MG63 (cell line): ENCODE measurements around the gene CDK9. TPM values are rescaled to one million over a fixed set of nuclear protein-coding genes. Genes with fewer than 3 reads are reported as not detected.
"Not testable (repeated sequence)": the region's sequence is repeated elsewhere in the genome, so short reads cannot be mapped to it uniquely, and the experiment has no call there.

Experiments
- DNase-seq: peaks from one replicate; pipeline ENCODE4 v3.0.0-alpha.2; 2020
- H3K27me3 ChIP-seq: fragments of 250-450 bp; sonication (Bioruptor Pico); 2 replicates; pipeline ENCODE4 v1.5.1; 2020; ENCODE audit warnings: mild to moderate bottlenecking, moderate library complexity
- H3K36me3 ChIP-seq: fragments of 250-450 bp; sonication (Bioruptor Pico); 2 replicates; pipeline ENCODE4 v1.5.1; 2020; ENCODE audit warnings: mild to moderate bottlenecking, moderate library complexity
- H3K4me3 ChIP-seq: fragments of 250-450 bp; sonication (Bioruptor Pico); 2 replicates; pipeline ENCODE4 v1.5.1; 2020; ENCODE audit warnings: mild to moderate bottlenecking, moderate library complexity
- H3K9me3 ChIP-seq: fragments of 250-450 bp; sonication (Bioruptor Pico); 2 replicates; pipeline ENCODE4 v1.5.1; 2020; ENCODE audit warnings: mild to moderate bottlenecking, moderate library complexity
- total RNA-seq: library from RNA; depleted of rRNA; stranded (reverse); fragments of >200 nt; shearing (Covaris generic); gene quantifications from 2 replicates; pipeline ENCODE4 v1.2.3, GENCODE V29; 2014; ENCODE audit warnings: low replicate concordance

The CDK9 gene
- total RNA-seq, 1 experiment from 2014 or later = 67.5 TPM

DNA sequence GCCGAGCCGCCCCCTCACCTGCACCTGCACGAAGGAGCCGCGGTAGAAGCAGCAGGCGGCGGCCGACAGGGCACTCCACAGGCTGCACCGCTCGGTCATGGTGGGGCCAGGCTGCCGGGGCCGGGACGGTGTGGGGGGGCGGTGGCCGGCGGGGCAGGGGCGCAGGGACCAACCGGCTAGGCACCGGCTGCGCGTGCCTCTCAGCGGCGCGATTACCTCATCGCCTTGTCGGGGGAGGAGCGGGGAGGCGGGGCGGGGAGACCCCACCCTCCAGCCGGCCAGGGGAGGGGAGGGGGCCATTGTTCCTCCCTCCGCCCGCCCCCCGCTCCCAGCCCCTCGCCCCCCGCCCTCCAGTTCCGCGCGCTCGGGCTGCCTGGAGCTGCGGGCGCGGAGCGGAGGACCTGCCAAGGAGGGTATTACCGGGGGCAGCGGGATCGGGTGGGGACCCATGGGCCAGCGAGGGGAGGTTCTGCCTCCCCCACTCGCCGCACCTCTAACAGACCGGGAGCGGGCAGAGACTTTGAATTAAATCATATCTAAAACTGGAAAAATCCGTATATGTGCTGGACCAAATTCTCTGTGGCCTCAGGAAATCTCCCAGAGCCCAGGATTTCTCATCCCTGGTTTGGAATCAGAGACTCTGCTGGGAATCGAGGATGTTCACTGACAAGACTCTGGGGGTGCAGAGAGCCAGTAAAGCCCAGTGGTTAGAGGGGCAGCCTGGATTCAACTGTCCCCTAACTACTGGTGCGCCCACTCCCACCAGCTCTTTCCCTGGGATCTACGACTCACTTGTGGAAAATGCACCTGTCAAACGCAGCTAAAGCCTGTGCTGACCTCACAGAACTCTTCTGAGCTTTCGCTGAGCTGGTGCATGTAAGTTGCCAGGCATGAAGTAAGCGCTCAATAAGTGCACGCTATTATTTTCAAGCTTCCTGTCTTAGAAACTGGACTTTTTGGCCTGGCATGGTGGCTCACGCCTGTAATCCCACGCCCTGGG is 30.5 kb upstream of the CDK9 start:
- no peaks in the 10 kb centered on the region for H3K9me3 ChIP-seq
- DNase-seq = no peak
- H3K27me3 ChIP-seq = peaks cover 11% of the 10 kb centered on the region
- H3K4me3 ChIP-seq = no peak overlapping the region
- no peaks in the 10 kb centered on the region for H3K36me3 ChIP-seq

DNA sequence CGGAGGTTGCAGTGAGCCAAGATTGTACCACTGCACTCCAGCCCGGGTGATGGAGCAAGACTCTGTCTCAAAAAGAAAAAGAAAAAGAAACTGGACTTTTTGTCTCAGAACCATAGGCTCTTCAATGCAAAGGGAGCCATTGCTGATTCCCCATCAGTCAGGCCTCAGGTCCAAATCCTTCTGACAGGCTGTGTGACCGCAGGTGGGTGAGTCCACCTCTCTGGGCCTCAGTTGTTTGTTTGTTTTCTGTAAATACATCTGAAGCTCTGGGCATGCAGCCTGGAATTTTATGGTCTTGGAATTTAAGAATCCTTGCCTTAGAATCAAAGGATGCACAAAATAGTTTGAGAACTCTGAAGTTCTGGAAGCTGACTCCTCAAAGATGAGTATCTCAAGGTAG is 29.6 kb upstream of the CDK9 start:
- Histone ChIP-seq H3K27me3 (peaks cover 11% of the 10 kb centered on the region), H3K36me3 (no peaks in the 10 kb centered on the region)
- no peak for DNase-seq

DNA sequence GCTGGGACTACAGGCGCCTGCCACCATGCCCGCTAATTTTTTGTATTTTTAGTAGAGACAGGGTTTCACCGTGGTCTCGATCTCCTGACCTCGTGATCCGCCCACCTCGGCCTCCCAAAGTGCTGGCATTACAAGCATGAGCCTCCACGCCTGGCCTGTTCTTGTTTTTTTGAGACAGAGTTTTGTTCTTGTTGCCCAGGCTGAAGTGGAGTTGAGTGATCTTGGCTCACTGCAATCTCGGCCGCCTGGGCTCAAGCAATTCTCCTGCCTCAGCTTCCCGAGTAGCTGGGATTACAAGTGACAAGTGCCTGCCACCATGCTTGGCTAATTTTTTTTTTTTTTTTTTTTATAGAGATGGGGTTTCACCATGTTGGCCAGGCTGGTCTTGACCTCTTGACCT is 29.1 kb upstream of the CDK9 start:
- peaks cover 11% of the 10 kb centered on the region for H3K27me3 ChIP-seq
- not testable (repeated sequence) for DNase-seq

More for the DNA sequence above, 29.6 kb upstream of the CDK9 start:
- no peaks in the 10 kb centered on the region for H3K9me3 ChIP-seq
- no peak overlapping the region for H3K4me3 ChIP-seq

DNA sequence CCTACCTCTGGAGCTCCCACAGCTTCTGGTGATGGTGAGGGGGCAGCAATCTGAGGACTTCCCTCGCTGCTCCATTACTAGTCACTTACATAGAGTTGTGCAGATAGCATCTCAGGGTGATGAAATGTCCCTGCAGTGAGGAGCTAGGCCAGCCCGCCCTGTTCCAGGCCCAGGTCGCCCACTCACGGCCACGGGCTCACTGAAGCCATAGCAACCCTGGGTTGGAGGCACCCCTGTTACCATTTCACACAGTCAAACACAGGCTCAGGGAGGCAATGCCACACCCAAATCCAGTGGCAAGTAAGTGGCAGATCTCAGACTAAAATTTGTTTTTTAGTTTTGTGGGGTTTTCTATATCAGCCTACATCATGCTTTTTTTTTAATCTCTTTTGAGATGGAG is 27.0 kb upstream of the CDK9 start:
- no peak for DNase-seq
- Histone ChIP-seq H3K27me3 (peaks cover 9% of the 10 kb centered on the region), H3K9me3 (no peaks in the 10 kb centered on the region), H3K36me3 (no peaks in the 10 kb centered on the region), H3K4me3 (no peak overlapping the region)

More for the DNA sequence above, 29.1 kb upstream of the CDK9 start:
- not testable (repeated sequence) for H3K9me3 ChIP-seq, H3K36me3 ChIP-seq, H3K4me3 ChIP-seq

DNA sequence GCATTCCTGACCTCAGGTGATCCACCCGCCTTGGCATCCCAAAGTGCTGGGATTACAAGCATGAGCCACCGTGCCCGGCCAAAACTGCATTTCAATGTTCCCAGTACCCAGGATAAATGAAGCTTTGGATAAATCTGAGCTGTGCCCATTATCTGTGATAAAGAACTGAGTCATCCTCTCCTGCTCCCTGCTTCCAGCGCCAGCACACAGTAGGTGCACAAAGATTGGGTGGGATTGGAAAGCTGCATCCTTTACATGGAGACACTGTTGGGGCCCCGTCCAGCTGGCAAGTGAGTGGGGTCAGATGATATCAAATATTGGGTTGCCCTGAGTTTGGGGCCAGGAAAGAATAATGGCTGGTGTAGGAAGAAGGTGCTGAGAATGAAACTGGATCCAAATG is 24.8 kb upstream of the CDK9 start:
- DNase-seq = no peak
- Histone ChIP-seq H3K36me3 (no peaks in the 10 kb centered on the region), H3K4me3 (no peak overlapping the region), H3K27me3 (no peaks in the 10 kb centered on the region; the same call in 1 of the 2 replicates), H3K9me3 (no peaks in the 10 kb centered on the region)

DNA sequence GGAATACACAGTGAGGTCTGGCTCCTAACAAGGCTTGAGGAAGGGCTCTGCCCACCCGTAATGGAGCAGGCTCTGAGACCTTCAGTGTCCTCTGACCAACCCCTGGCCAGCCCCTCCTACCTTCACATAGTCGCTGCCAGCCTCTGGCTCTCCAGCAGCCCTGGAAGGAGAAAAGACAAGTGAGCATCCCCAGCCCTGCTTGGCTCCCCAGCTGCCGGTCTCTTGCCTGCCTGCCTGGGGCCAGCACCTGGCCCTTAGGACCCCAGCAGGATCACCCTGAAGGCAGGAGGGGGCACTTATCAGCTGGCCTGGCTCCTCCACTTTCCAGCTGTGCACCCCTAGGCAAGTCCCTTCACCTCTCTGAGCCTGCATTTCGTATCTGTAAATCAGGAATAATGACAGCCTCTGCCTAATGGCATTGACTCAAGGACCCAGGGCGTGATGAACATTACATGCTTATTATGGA is 24.3 kb upstream of the CDK9 start:
- Histone ChIP-seq H3K4me3 (no peak overlapping the region), H3K27me3 (no peaks in the 10 kb centered on the region), H3K36me3 (no peaks in the 10 kb centered on the region), H3K9me3 (no peaks in the 10 kb centered on the region)
- no peak for DNase-seq

DNA sequence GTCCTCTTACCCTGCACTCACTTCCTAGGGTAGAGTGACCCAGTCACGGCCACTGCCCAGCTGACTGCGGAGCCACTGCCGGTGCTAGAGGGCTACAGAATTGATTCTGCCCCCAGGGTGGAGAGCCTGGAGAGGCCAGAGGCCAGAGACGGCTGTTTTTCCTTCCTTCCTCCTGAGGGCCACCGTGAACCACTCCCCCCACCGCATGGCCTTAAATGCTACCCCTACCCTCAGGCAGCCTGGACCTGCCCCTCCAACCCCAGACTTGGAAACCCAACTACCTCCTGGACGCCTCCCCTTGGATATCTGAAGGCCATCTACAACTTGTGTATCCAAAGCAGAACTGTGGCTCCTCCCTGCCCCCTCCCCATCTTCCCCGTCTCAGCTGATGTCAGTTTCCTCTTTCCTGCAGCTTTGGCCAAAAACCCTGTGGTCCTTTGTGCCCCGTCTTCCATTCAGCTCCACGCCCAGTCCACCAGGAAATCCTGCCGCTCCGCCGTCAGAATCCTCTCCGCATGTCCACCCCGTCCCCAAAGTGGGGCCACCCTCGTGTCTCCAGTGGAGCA is 23.6 kb upstream of the CDK9 start:
- no peak for DNase-seq
- Histone ChIP-seq H3K36me3 (no peaks in the 10 kb centered on the region), H3K9me3 (no peaks in the 10 kb centered on the region), H3K27me3 (no peaks in the 10 kb centered on the region), H3K4me3 (no peak overlapping the region)

DNA sequence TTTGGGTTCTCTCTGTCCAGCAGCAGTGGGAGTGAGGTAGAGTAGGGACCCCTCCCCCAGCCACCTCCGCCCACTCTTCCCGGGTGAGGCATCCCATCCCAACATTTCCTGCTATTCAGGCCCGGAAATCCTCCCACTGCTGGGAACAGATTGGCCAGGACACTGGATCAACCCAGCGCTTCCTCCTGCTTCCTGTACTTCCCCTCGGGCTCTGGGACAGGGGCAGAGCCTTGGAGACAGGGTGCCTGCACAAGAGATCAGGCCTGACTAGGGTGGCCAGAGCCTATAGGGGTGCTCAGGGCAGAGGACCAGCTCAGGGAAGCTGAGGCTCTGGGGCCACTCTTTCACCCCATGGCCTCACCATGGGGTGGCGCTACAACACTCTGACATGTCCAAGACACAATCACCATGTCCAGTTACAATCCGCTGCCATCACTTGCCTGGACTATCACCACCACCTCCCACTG is 21.9 kb upstream of the CDK9 start:
- no peaks in the 10 kb centered on the region for H3K27me3 ChIP-seq
- no peak for DNase-seq
- no peak overlapping the region for H3K4me3 ChIP-seq
- no peaks in the 10 kb centered on the region for H3K36me3 ChIP-seq
- no peaks in the 10 kb centered on the region for H3K9me3 ChIP-seq

DNA sequence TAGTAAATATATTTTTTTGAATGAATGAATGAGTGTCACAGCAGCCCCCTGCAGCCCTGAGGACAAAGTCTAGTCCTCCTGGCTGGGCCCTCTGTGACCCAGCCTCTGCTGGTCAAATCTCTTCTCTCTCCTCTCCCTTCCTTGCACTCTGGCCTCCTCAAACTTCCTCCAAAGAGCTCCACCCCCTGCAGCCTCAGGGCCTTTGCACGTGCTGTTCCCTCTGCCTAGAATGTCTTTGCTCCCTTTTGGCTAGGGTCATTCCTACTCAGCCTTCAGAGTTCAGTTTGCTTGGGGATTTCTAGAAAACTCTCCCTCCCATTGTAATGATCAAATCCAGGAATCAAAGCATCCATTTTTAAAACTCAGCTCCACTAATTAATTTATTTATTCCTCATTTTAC is 20.4 kb upstream of the CDK9 start:
- Histone ChIP-seq H3K27me3 (no peaks in the 10 kb centered on the region), H3K9me3 (no peaks in the 10 kb centered on the region), H3K36me3 (no peaks in the 10 kb centered on the region), H3K4me3 (no peak overlapping the region)
- DNase-seq = no peak

DNA sequence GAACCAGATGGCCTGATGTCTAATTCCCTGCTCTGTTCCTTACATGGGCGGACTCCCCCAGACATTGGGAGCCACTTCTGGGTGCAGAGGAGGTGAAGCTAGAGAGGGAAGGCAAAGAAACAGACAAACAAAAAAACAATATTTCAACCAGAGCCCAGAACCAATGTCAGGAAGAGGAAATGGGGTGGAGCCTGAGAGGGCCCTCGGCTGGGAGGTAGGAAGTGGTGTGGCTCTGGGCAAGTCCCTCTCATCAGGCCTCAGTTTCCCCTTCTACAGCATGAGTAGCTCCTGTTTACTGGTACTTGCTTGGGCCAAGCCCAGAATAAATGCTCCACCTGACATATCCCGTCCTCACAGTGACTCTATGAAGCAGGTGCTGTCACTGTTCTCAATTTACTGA is 18.4 kb upstream of the CDK9 start:
- no peaks in the 10 kb centered on the region for H3K9me3 ChIP-seq
- no peaks in the 10 kb centered on the region for H3K27me3 ChIP-seq
- H3K4me3 ChIP-seq = no peak overlapping the region
- no peaks in the 10 kb centered on the region for H3K36me3 ChIP-seq
- no peak for DNase-seq

DNA sequence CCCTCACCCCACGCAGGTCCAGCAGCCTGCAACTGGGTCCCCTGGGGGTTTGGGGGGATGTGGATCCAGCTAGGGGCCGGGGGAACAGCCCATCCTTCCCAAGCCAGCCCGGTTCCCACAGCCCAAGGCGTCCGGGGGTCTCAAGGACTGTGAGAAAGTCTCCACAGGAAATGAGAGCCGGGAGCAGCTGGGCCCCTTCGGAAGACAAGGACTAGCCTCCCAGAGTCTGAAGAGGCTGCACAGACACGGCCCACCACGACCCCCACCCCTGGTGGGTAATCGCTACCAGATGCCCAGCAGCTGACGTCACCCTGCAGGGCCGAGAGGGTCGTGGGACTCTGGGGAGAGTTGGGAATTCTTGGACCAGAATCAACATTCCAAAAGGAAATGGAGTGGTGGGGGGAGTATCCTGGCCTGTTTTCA is 17.9 kb upstream of the CDK9 start:
- DNase-seq = no peak
- no peaks in the 10 kb centered on the region for H3K36me3 ChIP-seq

DNA sequence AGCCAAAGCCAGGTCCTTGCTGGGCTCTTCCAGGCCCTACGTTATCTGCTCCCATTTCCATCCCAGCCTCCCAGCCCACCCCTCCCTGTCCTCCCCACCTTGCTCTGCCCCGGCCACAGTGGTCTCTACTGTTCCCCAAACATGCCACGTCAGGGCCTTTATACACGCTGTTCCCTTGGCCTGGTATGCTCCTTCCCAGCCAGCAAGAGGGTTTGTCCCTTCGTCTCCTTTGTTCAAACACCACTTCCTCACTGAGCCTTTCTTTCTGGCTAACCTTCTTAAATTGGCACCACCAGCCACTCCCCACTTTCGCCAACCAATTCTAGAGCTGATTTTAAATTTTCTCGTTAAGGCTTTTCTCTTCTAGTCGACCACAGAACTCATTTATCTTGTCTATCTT is 17.1 kb upstream of the CDK9 start:
- H3K36me3 ChIP-seq = no peaks in the 10 kb centered on the region
- no peak overlapping the region for H3K4me3 ChIP-seq
- H3K27me3 ChIP-seq = no peaks in the 10 kb centered on the region
- no peak for DNase-seq
- H3K9me3 ChIP-seq = no peaks in the 10 kb centered on the region

More for the DNA sequence above, 17.9 kb upstream of the CDK9 start:
- Histone ChIP-seq H3K27me3 (no peaks in the 10 kb centered on the region), H3K9me3 (no peaks in the 10 kb centered on the region), H3K4me3 (no peak overlapping the region)

DNA sequence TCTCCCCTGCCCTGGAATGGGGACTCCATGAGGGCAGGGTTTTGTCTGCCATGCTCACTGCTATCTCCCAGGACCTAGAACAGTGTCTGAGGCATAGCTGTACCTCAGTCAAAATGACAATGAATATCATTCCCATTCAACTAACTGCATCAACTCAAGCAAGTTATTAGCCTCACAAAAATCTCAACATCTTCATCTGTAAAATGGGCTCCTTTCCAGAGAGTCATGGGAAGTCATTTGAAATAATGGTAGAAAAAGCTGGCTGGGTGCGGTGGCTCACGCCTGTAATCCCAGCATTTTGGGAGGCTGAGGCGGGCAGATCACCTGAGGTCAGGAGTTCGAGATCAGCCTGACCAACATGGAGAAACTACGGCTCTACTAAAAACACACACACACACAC is 16.7 kb upstream of the CDK9 start:
- DNase-seq = no peak
- Histone ChIP-seq H3K36me3 (no peaks in the 10 kb centered on the region), H3K27me3 (no peaks in the 10 kb centered on the region), H3K9me3 (no peaks in the 10 kb centered on the region), H3K4me3 (no peak overlapping the region)

DNA sequence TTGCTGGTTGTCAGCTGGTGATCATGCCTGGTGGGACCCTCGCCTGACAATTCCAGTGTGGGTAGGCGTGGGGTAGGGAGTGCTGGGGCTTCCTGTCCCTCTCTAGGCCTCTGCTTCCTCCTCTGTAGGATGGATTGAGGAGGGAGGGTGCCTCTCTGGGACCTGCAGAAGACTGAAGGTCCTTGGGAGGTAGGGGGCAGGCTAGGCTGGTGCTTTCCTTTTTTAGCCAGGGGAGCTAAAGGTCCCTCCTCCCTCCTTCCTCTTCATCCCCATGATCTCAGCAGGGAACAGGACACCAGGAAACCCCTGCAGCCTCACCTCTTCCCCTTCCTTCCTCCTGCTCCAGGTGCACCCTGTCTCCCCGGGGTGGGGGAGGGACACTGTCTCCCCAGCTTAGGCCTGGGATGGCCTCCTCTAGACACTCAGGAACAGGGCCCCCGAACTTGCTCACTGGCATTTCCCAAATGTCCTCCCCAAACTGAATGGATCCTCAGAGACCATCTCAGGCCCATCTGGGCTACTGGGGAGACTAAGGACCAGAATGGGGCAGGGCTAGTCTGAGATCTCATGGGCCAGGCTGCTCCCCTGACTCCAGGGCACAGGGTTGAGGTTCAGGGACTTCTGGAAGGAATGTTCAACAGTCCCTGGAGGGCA is 15.8 kb upstream of the CDK9 start:
- no peak for DNase-seq

DNA sequence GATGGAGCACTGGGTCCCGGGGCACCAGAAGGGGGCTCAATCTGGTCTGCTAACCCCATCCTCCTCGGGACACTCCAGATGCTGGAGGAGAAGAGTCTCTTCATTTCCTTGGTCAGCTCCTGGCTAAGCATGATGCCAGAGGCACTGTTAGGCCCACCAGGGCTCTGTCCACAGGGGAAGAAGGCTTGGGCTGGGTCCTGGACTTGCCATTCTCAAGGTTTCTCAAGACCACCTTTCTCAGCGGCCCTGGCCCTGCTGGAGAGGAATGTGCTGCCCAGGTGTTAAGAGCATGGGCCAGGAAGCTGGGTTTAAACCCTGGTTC is 15.3 kb upstream of the CDK9 start:
- H3K27me3 ChIP-seq = no peaks in the 10 kb centered on the region

More for the DNA sequence above, 15.8 kb upstream of the CDK9 start:
- no peak overlapping the region for H3K4me3 ChIP-seq
- H3K36me3 ChIP-seq = no peaks in the 10 kb centered on the region
- H3K27me3 ChIP-seq = no peaks in the 10 kb centered on the region
- H3K9me3 ChIP-seq = no peaks in the 10 kb centered on the region

DNA sequence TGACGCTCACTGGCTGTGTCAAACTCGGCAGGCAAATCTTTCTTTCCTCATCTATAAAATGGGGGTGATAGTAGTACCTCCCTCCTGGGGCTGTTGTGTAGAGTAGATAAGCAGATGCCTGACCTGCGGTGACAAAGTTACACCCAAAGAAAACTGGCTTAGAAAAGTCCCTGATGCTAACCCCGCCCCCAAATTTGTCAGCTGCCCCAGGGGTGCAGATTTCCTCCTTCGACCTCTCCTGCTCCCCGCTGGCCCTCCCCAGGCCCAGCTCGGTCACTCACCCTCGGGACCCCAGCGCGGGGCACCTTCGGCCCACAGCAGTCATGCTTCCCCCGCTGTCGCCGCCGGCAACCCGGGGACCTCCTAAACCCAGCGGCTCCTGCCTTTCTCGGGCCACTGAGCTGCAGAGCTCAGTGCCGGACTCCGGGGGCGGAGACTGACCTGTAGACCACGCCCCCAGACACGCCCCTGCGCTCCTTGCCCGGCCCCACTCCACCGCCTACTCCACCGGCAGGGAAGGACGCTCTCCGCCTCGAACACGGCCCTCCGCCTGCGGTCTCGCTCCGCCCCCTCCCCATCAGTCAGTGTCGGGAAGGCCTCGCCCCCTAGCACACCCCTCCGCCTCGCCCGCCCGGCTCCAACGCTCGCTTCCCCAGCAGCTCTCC is 14.8 kb upstream of the CDK9 start:
- Histone ChIP-seq H3K4me3 (peak overlapping the region; percentile 46), H3K36me3 (no peaks in the 10 kb centered on the region), H3K9me3 (no peaks in the 10 kb centered on the region), H3K27me3 (no peaks in the 10 kb centered on the region)
- DNase-seq = peak; percentile 98

More for the DNA sequence above, 15.3 kb upstream of the CDK9 start:
- Histone ChIP-seq H3K4me3 (no peak overlapping the region; the same call in 1 of the 2 replicates), H3K9me3 (no peaks in the 10 kb centered on the region), H3K36me3 (no peaks in the 10 kb centered on the region)
- DNase-seq = no peak
